Hematopoietic multipotent progenitor cell treated with erythropoietin and hydrocortisone succinate and interleukin-3 and kit ligand, for 8 days (in vitro differentiated cells): Measurements from ENCODE around the gene PTPRK.

Experiments
- DNase-seq: peaks from one replicate; pipeline ENCODE4 v3.0.0-alpha.2; 2015

Gene PTPRK

GRCh38 chr6:128172081-128172480 is 348.3 kb downstream of the PTPRK start:
- no peak for DNase-seq

GRCh38 chr6:128171182-128171581 is 349.2 kb downstream of the PTPRK start:
- DNase-seq, result no peak

- DNase-seq, result no peak
Observed at GRCh38 chr6:128168244-128168643, 352.2 kb downstream of the PTPRK start.

GRCh38 chr6:128167552-128167951 is 352.8 kb downstream of the PTPRK start:
- DNase-seq, result no peak

- no peak for DNase-seq
Observed at GRCh38 chr6:128164254-128164653, 356.1 kb downstream of the PTPRK start.

- no peak for DNase-seq
Observed at GRCh38 chr6:128162423-128162822, 358.0 kb downstream of the PTPRK start.

GRCh38 chr6:128161839-128162238 is 358.6 kb downstream of the PTPRK start:
- no peak for DNase-seq

GRCh38 chr6:128161263-128161662 is 359.1 kb downstream of the PTPRK start:
- DNase-seq, result no peak

- no peak for DNase-seq
Observed at GRCh38 chr6:128158496-128158895, 361.9 kb downstream of the PTPRK start.

GRCh38 chr6:128156321-128157111 is 363.9 kb downstream of the PTPRK start:
- DNase-seq, result no peak

GRCh38 chr6:128155826-128156225 is 364.6 kb downstream of the PTPRK start:
- DNase-seq, result no peak

- DNase-seq, result no peak
Observed at GRCh38 chr6:128152551-128152950, 367.8 kb downstream of the PTPRK start.

- DNase-seq, result no peak
Observed at GRCh38 chr6:128150376-128150775, 370.0 kb downstream of the PTPRK start.

- DNase-seq, result no peak
Observed at GRCh38 chr6:128149796-128150195, 370.6 kb downstream of the PTPRK start.

GRCh38 chr6:128144320-128144719 is 376.1 kb downstream of the PTPRK start:
- DNase-seq, result no peak

GRCh38 chr6:128141932-128142331 is 378.5 kb downstream of the PTPRK start:
- DNase-seq, result no peak

- no peak for DNase-seq
Observed at GRCh38 chr6:128139519-128139918, 380.9 kb downstream of the PTPRK start.

- no peak for DNase-seq
Observed at GRCh38 chr6:128138694-128139093, 381.7 kb downstream of the PTPRK start.

- no peak for DNase-seq
Observed at GRCh38 chr6:128135325-128135724, 385.1 kb downstream of the PTPRK start.

- DNase-seq, result no peak
Observed at GRCh38 chr6:128131566-128131965, 388.8 kb downstream of the PTPRK start.

GRCh38 chr6:128131036-128131435 is 389.4 kb downstream of the PTPRK start:
- DNase-seq, result no peak

- no peak for DNase-seq
Observed at GRCh38 chr6:128129679-128130078, 390.7 kb downstream of the PTPRK start.

- DNase-seq, result no peak
Observed at GRCh38 chr6:128127650-128128049, 392.7 kb downstream of the PTPRK start.

- DNase-seq, result no peak
Observed at GRCh38 chr6:128124713-128125112, 395.7 kb downstream of the PTPRK start.

GRCh38 chr6:128121610-128122009 is 398.8 kb downstream of the PTPRK start:
- no peak for DNase-seq
